Neural crest cell (in vitro differentiated cells): ENCODE results near the gene DPP3. TPM values are rescaled to one million over a fixed set of nuclear protein-coding genes. Genes with fewer than 3 reads are reported as not detected.

Source experiments
- DNase-seq: peaks from one replicate; pipeline ENCODE4 v3.0.0; 2021; ENCODE audit warnings: low read depth, mixed read lengths, low spot score
- H3K27ac Mint-ChIP-seq: one replicate; pipeline ENCODE4 v1.8.0; 2021; ENCODE audit warnings: mild to moderate bottlenecking, mixed read lengths; ENCODE audit not compliant: unreplicated experiment
- H3K27me3 Mint-ChIP-seq: 2 replicates; pipeline ENCODE4 v1.8.0; 2021; ENCODE audit warnings: low read depth, mild to moderate bottlenecking, mixed read lengths
- H3K36me3 Mint-ChIP-seq: 2 replicates; pipeline ENCODE4 v1.8.0; 2021; ENCODE audit warnings: low read depth, mild to moderate bottlenecking, mixed read lengths
- H3K4me1 Mint-ChIP-seq: 2 replicates; pipeline ENCODE4 v1.8.0; 2021; ENCODE audit warnings: mixed read lengths
- H3K4me3 Mint-ChIP-seq: one replicate; pipeline ENCODE4 v1.8.0; 2021; ENCODE audit warnings: mild to moderate bottlenecking, mixed read lengths
- H3K9me3 Mint-ChIP-seq: 2 replicates; pipeline ENCODE4 v1.8.0; 2021; ENCODE audit warnings: mixed read lengths
- CTCF ChIP-seq: fragments of 200-600 bp; sonication (generic); conservative IDR thresholded peaks from 2 replicates; pipeline ENCODE4 v1.5.0; 2021; ENCODE audit warnings: antibody characterized with exemption, mild to moderate bottlenecking
- total RNA-seq: library from RNA; stranded (reverse); gene quantifications from 2 replicates; pipeline ENCODE4 v1.2.1, GENCODE V29; 2021

Gene DPP3
- total RNA-seq, 1 donor from 2014 or later = 68.9 TPM

- Mint-ChIP-seq H3K4me3 (peak overlapping the region; percentile 56), H3K36me3 (no peaks in the 10 kb centered on the region), H3K27me3 (peaks cover 20% of the 10 kb centered on the region), H3K9me3 (no peaks in the 10 kb centered on the region), H3K4me1 (peaks cover 20% of the 10 kb centered on the region), H3K27ac (peak overlapping the region; percentile 6)
- DNase-seq = no peak
- no peak for TF ChIP-seq CTCF
These were observed 68.8 kb downstream of the DPP3 start for GRCh38 chr11:66548774-66549630.

GRCh38 chr11:66549696-66550095 is 69.5 kb downstream of the DPP3 start:
- no peak for DNase-seq
- H3K27me3 Mint-ChIP-seq = peaks cover 20% of the 10 kb centered on the region
- H3K9me3 Mint-ChIP-seq = no peaks in the 10 kb centered on the region
- H3K36me3 Mint-ChIP-seq = no peaks in the 10 kb centered on the region
- H3K4me3 Mint-ChIP-seq = peak overlapping the region; percentile 19
- no peak for TF ChIP-seq CTCF
- peaks cover 15% of the 10 kb centered on the region for H3K4me1 Mint-ChIP-seq
- H3K27ac Mint-ChIP-seq = no peak overlapping the region

- H3K27me3 Mint-ChIP-seq = peaks cover 20% of the 10 kb centered on the region
- no peak overlapping the region for H3K27ac Mint-ChIP-seq
- no peak for DNase-seq
- H3K9me3 Mint-ChIP-seq = no peaks in the 10 kb centered on the region
- H3K36me3 Mint-ChIP-seq = no peaks in the 10 kb centered on the region
- TF ChIP-seq CTCF = no peak
- H3K4me3 Mint-ChIP-seq = no peak overlapping the region
- peaks cover 10% of the 10 kb centered on the region for H3K4me1 Mint-ChIP-seq
These were observed 70.7 kb downstream of the DPP3 start for GRCh38 chr11:66550887-66551286.

- Mint-ChIP-seq H3K4me3 (no peak overlapping the region), H3K27ac (no peak overlapping the region), H3K36me3 (no peaks in the 10 kb centered on the region), H3K27me3 (no peaks in the 10 kb centered on the region), H3K9me3 (no peaks in the 10 kb centered on the region), H3K4me1 (no peaks in the 10 kb centered on the region)
- TF ChIP-seq CTCF = no peak
- DNase-seq = no peak
These were observed 74.4 kb downstream of the DPP3 start for GRCh38 chr11:66554602-66555001.

GRCh38 chr11:66555416-66555815 is 75.2 kb downstream of the DPP3 start:
- Mint-ChIP-seq H3K36me3 (no peaks in the 10 kb centered on the region), H3K27me3 (no peaks in the 10 kb centered on the region), H3K9me3 (no peaks in the 10 kb centered on the region), H3K4me1 (no peaks in the 10 kb centered on the region), H3K4me3 (no peak overlapping the region), H3K27ac (no peak overlapping the region)
- TF ChIP-seq CTCF = no peak
- DNase-seq = no peak
